Measurements from ENCODE around the gene ANGPT4.

- TF ChIP-seq CTCF (IDR thresholded peaks at IDR 0.05): no peak
- TF ChIP-seq POLR2A (IDR thresholded peaks at IDR 0.05): no peak
Observed at GRCh38 chr20:879626-880025, 36.5 kb downstream of the ANGPT4 start.
